HEK293 (cell line): ENCODE results near the gene MATN1.

Source experiments
- CTCF ChIA-PET: fragments of 350-600 bp; formaldehyde crosslinking; extraction: SDS; loops from one replicate; lab custom pipeline; 2021; ENCODE audit warnings: antibody characterized with exemption; lab: Yijun Ruan, JAX
- POLR2A ChIA-PET: fragments of 300-600 bp; formaldehyde crosslinking; extraction: SDS; loops from one replicate; lab custom pipeline; 2020; ENCODE audit warnings: antibody characterized with exemption, inconsistent platforms; lab: Yijun Ruan, JAX
- H3K27ac ChIP-seq: fragments of 200-500 bp; sonication (Bioruptor generic); 2 replicates; pipeline ENCODE4 v1.5.1; 2014; ENCODE audit warnings: low read depth, low read length, control low read depth, inconsistent platforms; ENCODE audit errors: extremely low read depth
- H3K36me3 ChIP-seq, 2 experiments: fragments of 200-500 bp in 1 of 2; sonication (Bioruptor generic) in 1 of 2; 1 replicate in 1 of 2; 2 replicates in 1 of 2; pipeline ENCODE4 v1.5.1; 2014 to 2017; ENCODE audit warnings: inconsistent platforms in 2 of 2, low read length in 2 of 2; ENCODE audit not compliant: control insufficient read depth in 2 of 2, insufficient read depth in 1 of 2
- H3K4me1 ChIP-seq: fragments of 200-500 bp; sonication (Bioruptor generic); 2 replicates; pipeline ENCODE4 v1.5.1; 2014; ENCODE audit warnings: mild to moderate bottlenecking, low read length, inconsistent platforms; ENCODE audit not compliant: control insufficient read depth, insufficient read depth
- H3K4me3 ChIP-seq: 2 replicates; pipeline ENCODE4 v1.5.1; 2011; ENCODE audit warnings: low read depth, mild to moderate bottlenecking, control low read depth, low read length, moderate library complexity
- H3K9me3 ChIP-seq: fragments of 200-500 bp; sonication (Bioruptor generic); 2 replicates; pipeline ENCODE4 v1.5.1; 2014; ENCODE audit warnings: low read depth, low read length, inconsistent platforms; ENCODE audit not compliant: control insufficient read depth, insufficient read depth
- EGR2 ChIP-seq: fragments of 450-650 bp; formaldehyde crosslinking; IDR thresholded peaks from 2 replicates; pipeline ENCODE4 v1.5.1; 2016; ENCODE audit warnings: low read depth, missing biosample characterization, missing genetic modification characterization
- GLI4 ChIP-seq: fragments of 450-650 bp; formaldehyde crosslinking; IDR thresholded peaks from 2 replicates; pipeline ENCODE4 v1.5.1; 2016; ENCODE audit warnings: missing biosample characterization, missing genetic modification characterization
- KLF1 ChIP-seq: fragments of 450-650 bp; formaldehyde crosslinking; IDR thresholded peaks from 2 replicates; pipeline ENCODE4 v1.5.1; 2016; ENCODE audit warnings: missing biosample characterization, missing genetic modification characterization
- REPIN1 ChIP-seq: fragments of 450-650 bp; formaldehyde crosslinking; IDR thresholded peaks from 2 replicates; pipeline ENCODE4 v1.5.1; 2017; ENCODE audit warnings: missing biosample characterization, missing genetic modification characterization, low read depth
- SETDB1 ChIP-seq: IDR thresholded peaks from one replicate; pipeline ENCODE4 v1.6.1; 2017; ENCODE audit warnings: mild to moderate bottlenecking, low read length, moderate library complexity, mixed read lengths; ENCODE audit not compliant: insufficient read length
- ZFHX2 ChIP-seq: fragments of 450-650 bp; formaldehyde crosslinking; conservative IDR thresholded peaks from 2 replicates; pipeline ENCODE4 v1.5.1; 2016; ENCODE audit warnings: missing biosample characterization, missing genetic modification characterization
- ZFP41 ChIP-seq: fragments of 450-650 bp; formaldehyde crosslinking; IDR thresholded peaks from 2 replicates; pipeline ENCODE4 v1.5.1; 2016; ENCODE audit warnings: missing biosample characterization, missing genetic modification characterization, borderline replicate concordance
- ZNF112 ChIP-seq: fragments of 450-650 bp; formaldehyde crosslinking; IDR thresholded peaks from 2 replicates; pipeline ENCODE4 v1.5.0; 2017; ENCODE audit warnings: missing biosample characterization, missing genetic modification characterization
- ZNF16 ChIP-seq: fragments of 450-650 bp; formaldehyde crosslinking; IDR thresholded peaks from 2 replicates; pipeline ENCODE4 v1.5.1; 2016; ENCODE audit warnings: low read depth, missing biosample characterization, missing genetic modification characterization
- ZNF2 ChIP-seq: fragments of 450-650 bp; formaldehyde crosslinking; IDR thresholded peaks from 2 replicates; pipeline ENCODE4 v1.5.1; 2016; ENCODE audit warnings: missing biosample characterization, missing genetic modification characterization
- ZNF202 ChIP-seq: fragments of 450-650 bp; formaldehyde crosslinking; IDR thresholded peaks from 2 replicates; pipeline ENCODE4 v1.5.1; 2016; ENCODE audit warnings: missing biosample characterization, missing genetic modification characterization, borderline replicate concordance
- ZNF221 ChIP-seq: fragments of 450-650 bp; formaldehyde crosslinking; IDR thresholded peaks from 2 replicates; pipeline ENCODE4 v1.5.1; 2017; ENCODE audit warnings: missing biosample characterization, missing genetic modification characterization, borderline replicate concordance
- ZNF24 ChIP-seq: fragments of 450-650 bp; formaldehyde crosslinking; IDR thresholded peaks from 2 replicates; pipeline ENCODE4 v1.5.1; 2016; ENCODE audit warnings: missing biosample characterization, missing genetic modification characterization
- ZNF366 ChIP-seq: fragments of 450-650 bp; formaldehyde crosslinking; conservative IDR thresholded peaks from 2 replicates; pipeline ENCODE4 v1.5.1; 2016; ENCODE audit warnings: missing biosample characterization, missing genetic modification characterization
- ZNF548 ChIP-seq: fragments of 450-650 bp; formaldehyde crosslinking; IDR thresholded peaks from 2 replicates; pipeline ENCODE4 v1.5.1; 2016; ENCODE audit warnings: missing biosample characterization, missing genetic modification characterization
- ZNF677 ChIP-seq: fragments of 450-650 bp; IDR thresholded peaks from 2 replicates; pipeline ENCODE4 v1.5.0; 2018; ENCODE audit warnings: missing biosample characterization, mild to moderate bottlenecking, missing genetic modification characterization, moderate library complexity
- TF ChIP-seq, protein P1 (sequence below): fragments of 450-650 bp; IDR thresholded peaks from 2 replicates; pipeline ENCODE4 v1.5.1; 2018; ENCODE audit warnings: missing biosample characterization, missing genetic modification characterization
- TF ChIP-seq, protein P2 (sequence below): fragments of 450-650 bp; formaldehyde crosslinking; IDR thresholded peaks from 2 replicates; pipeline ENCODE4 v1.5.1; 2016; ENCODE audit warnings: missing biosample characterization, missing genetic modification characterization, borderline replicate concordance
- TF ChIP-seq, protein P3 (sequence below): fragments of 450-650 bp; formaldehyde crosslinking; IDR thresholded peaks from 2 replicates; pipeline ENCODE4 v1.5.1; 2017; ENCODE audit warnings: missing biosample characterization, mild to moderate bottlenecking, missing genetic modification characterization, moderate library complexity
- TF ChIP-seq, protein P4 (sequence below): fragments of 450-650 bp; formaldehyde crosslinking; conservative IDR thresholded peaks from 2 replicates; pipeline ENCODE4 v1.5.1; 2016; ENCODE audit warnings: low read depth, missing biosample characterization, missing genetic modification characterization

MATN1 gene

DNA sequence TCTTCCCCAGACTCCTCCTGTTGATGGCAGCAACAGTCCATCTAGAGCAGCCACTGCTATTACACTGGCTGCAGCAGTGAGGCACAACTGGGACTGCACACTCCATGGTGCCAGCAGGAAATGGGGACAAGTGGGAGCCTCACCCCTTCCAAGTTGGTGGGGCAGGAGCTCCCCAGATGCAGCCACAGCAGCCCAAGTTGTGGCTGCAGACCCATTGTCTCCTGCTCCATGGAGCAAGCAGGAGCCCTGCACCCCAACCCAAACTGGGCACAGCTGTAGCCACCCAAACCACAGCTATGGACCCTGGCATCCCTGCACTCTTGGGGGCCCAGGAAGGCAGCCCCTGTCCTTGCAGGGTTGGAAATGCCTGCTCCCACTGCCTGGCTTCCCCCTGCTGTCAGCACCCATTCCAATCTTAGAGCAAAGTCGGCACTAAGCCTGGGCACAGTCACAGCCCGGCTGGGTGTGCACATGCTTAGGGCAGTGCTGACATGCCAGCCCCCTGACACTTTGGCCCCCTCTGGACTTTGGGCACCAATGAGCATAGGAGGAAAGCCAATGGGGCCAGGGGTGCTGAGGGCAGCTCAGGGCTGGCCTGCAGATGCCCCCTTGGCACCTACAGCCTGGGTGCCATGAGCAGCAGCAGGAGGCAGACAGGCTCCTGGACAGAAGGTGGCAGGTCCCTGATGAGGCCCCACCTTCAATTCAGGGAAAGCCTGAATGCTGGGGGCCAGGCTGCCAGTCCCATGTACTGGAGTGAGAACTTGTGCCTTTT, 44.0 kb downstream of the MATN1 start (continued):
- TF ChIP-seq, protein P1, sequence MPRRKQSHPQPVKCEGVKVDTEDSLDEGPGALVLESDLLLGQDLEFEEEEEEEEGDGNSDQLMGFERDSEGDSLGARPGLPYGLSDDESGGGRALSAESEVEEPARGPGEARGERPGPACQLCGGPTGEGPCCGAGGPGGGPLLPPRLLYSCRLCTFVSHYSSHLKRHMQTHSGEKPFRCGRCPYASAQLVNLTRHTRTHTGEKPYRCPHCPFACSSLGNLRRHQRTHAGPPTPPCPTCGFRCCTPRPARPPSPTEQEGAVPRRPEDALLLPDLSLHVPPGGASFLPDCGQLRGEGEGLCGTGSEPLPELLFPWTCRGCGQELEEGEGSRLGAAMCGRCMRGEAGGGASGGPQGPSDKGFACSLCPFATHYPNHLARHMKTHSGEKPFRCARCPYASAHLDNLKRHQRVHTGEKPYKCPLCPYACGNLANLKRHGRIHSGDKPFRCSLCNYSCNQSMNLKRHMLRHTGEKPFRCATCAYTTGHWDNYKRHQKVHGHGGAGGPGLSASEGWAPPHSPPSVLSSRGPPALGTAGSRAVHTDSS (tag by site-specific recombination), result no peak
- TF ChIP-seq ZNF202 (no peak), ZNF112 (tag by site-specific recombination) (no peak), ZNF677 (tag by site-specific recombination) (no peak), ZFHX2 (tag by site-specific recombination) (no peak)
- TF ChIP-seq, protein P2, sequence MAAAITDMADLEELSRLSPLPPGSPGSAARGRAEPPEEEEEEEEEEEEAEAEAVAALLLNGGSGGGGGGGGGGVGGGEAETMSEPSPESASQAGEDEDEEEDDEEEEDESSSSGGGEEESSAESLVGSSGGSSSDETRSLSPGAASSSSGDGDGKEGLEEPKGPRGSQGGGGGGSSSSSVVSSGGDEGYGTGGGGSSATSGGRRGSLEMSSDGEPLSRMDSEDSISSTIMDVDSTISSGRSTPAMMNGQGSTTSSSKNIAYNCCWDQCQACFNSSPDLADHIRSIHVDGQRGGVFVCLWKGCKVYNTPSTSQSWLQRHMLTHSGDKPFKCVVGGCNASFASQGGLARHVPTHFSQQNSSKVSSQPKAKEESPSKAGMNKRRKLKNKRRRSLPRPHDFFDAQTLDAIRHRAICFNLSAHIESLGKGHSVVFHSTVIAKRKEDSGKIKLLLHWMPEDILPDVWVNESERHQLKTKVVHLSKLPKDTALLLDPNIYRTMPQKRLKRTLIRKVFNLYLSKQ (tag by site-specific recombination), result no peak
- TF ChIP-seq, protein P3, sequence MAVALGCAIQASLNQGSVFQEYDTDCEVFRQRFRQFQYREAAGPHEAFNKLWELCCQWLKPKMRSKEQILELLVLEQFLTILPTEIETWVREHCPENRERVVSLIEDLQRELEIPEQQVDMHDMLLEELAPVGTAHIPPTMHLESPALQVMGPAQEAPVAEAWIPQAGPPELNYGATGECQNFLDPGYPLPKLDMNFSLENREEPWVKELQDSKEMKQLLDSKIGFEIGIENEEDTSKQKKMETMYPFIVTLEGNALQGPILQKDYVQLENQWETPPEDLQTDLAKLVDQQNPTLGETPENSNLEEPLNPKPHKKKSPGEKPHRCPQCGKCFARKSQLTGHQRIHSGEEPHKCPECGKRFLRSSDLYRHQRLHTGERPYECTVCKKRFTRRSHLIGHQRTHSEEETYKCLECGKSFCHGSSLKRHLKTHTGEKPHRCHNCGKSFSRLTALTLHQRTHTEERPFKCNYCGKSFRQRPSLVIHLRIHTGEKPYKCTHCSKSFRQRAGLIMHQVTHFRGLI (tag by site-specific recombination), result no peak

DNA sequence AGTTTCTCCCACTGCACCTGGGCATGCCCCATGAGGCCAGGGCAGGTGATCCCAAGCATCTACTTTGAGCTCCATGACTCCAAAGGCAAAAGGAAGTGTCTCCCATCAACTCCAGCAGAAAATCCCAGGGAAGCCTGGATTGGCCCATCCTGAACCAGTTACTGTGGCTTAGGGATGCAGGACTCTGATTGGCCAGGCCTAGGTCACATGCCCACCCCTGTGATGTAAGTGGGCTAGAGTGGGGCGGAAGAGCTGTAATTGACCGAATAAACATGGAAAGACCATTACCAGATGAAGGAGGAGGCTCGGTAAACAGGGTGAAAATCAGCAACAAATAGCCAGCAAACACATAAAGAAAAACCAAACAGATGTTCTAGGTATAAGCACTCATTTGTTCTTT, 45.2 kb downstream of the MATN1 start:
- no peak for TF ChIP-seq EGR2 (tag by site-specific recombination)
- Histone ChIP-seq H3K36me3 (no peaks in the 10 kb centered on the region), H3K4me3 (no peak overlapping the region), H3K4me1 (no peaks in the 10 kb centered on the region), H3K27ac (no peak overlapping the region), H3K9me3 (no peaks in the 10 kb centered on the region)
- CTCF ChIA-PET, result no interaction called here
- POLR2A ChIA-PET, result no interaction called here

DNA sequence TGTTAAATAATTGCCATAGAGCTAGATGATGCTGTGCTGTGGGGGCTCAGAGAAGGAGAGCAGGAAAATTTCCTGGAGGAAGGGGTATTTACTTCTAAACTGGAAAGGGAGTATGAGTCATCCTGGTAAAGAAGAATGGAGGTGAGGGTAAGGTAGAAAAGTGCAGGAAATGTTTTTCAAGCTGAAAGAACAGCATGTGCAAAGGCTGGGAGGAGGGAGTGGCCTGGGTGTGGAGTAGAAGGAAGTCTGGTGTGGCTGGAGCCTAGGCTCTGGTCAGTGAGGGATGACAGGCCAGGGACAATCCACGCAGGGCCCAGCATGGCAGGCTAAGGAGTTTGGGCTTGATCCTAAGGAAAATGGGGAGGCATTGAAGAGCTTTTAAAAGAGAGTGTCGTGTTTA, 45.9 kb downstream of the MATN1 start:
- CTCF ChIA-PET, result no interaction called here
- no peak for TF ChIP-seq SETDB1
- TF ChIP-seq, protein P4, sequence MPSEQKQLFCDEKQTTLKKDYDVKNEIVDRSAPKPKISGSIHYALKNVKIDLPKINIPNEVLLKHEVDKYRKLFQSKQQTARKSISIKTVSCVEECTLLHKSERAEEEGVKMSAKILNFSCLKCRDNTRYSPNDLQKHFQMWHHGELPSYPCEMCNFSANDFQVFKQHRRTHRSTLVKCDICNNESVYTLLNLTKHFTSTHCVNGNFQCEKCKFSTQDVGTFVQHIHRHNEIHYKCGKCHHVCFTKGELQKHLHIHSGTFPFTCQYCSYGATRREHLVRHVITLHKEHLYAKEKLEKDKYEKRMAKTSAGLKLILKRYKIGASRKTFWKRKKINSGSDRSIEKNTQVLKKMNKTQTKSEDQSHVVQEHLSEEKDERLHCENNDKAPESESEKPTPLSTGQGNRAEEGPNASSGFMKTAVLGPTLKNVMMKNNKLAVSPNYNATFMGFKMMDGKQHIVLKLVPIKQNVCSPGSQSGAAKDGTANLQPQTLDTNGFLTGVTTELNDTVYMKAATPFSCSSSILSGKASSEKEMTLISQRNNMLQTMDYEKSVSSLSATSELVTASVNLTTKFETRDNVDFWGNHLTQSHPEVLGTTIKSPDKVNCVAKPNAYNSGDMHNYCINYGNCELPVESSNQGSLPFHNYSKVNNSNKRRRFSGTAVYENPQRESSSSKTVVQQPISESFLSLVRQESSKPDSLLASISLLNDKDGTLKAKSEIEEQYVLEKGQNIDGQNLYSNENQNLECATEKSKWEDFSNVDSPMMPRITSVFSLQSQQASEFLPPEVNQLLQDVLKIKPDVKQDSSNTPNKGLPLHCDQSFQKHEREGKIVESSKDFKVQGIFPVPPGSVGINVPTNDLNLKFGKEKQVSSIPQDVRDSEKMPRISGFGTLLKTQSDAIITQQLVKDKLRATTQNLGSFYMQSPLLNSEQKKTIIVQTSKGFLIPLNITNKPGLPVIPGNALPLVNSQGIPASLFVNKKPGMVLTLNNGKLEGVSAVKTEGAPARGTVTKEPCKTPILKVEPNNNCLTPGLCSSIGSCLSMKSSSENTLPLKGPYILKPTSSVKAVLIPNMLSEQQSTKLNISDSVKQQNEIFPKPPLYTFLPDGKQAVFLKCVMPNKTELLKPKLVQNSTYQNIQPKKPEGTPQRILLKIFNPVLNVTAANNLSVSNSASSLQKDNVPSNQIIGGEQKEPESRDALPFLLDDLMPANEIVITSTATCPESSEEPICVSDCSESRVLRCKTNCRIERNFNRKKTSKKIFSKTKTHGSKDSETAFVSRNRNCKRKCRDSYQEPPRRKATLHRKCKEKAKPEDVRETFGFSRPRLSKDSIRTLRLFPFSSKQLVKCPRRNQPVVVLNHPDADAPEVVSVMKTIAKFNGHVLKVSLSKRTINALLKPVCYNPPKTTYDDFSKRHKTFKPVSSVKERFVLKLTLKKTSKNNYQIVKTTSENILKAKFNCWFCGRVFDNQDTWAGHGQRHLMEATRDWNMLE (tag by site-specific recombination), result no peak
- no peak for TF ChIP-seq ZNF16 (tag by site-specific recombination)
- no peak for TF ChIP-seq ZFP41 (tag by site-specific recombination)
- TF ChIP-seq ZNF366 (tag by site-specific recombination), result no peak
- no peak for TF ChIP-seq REPIN1 (tag by site-specific recombination)
- no peak for TF ChIP-seq ZNF2 (tag by site-specific recombination)
- TF ChIP-seq ZNF221, result no peak
- no peak for TF ChIP-seq ZNF24
- TF ChIP-seq ZNF548, result no peak
- TF ChIP-seq GLI4 (tag by site-specific recombination), result no peak
- TF ChIP-seq KLF1 (tag by site-specific recombination), result no peak
- no peaks in the 10 kb centered on the region for H3K36me3 ChIP-seq
- POLR2A ChIA-PET, result no interaction called here
- H3K27ac ChIP-seq, result no peak overlapping the region
- no peak overlapping the region for H3K4me3 ChIP-seq
- H3K4me1 ChIP-seq, result no peaks in the 10 kb centered on the region
- no peaks in the 10 kb centered on the region for H3K9me3 ChIP-seq
